Parathyroid adenoma (tissue), 2 donors: ENCODE measurements around the gene DOCK10.

Experiments
- H2AFZ ChIP-seq: fragments of 300-600 bp; sonication (generic); one replicate; pipeline ENCODE4 v1.7.0; 2017; ENCODE audit warnings: antibody characterized with exemption, mild to moderate bottlenecking
- H3K27ac ChIP-seq: fragments of 300-600 bp; sonication (generic); one replicate; pipeline ENCODE4 v1.7.0; 2017
- H3K27me3 ChIP-seq: fragments of 300-600 bp; sonication (generic); one replicate; pipeline ENCODE4 v1.7.0; 2017; ENCODE audit warnings: low read length; ENCODE audit not compliant: control insufficient read depth, insufficient read depth
- H3K36me3 ChIP-seq: fragments of 300-600 bp; sonication (generic); one replicate; pipeline ENCODE4 v1.7.0; 2017; ENCODE audit warnings: low read length; ENCODE audit not compliant: control insufficient read depth, insufficient read depth
- H3K4me1 ChIP-seq: fragments of 300-600 bp; sonication (generic); one replicate; pipeline ENCODE4 v1.7.0; 2017; ENCODE audit warnings: control low read depth
- H3K4me2 ChIP-seq: fragments of 300-600 bp; sonication (generic); one replicate; pipeline ENCODE4 v1.7.0; 2017; ENCODE audit warnings: low read length
- H3K4me3 ChIP-seq: fragments of 300-600 bp; sonication (generic); one replicate; pipeline ENCODE4 v1.7.0; 2017; ENCODE audit warnings: low read depth, low read length
- H3K79me2 ChIP-seq: fragments of 300-600 bp; sonication (generic); one replicate; pipeline ENCODE4 v1.7.0; 2017; ENCODE audit warnings: control low read depth
- H3K9ac ChIP-seq: fragments of 300-600 bp; sonication (generic); one replicate; pipeline ENCODE4 v1.7.0; 2017; ENCODE audit warnings: mild to moderate bottlenecking
- H3K9me3 ChIP-seq: fragments of 300-600 bp; sonication (generic); one replicate; pipeline ENCODE4 v1.7.0; 2017; ENCODE audit warnings: low read length; ENCODE audit not compliant: control insufficient read depth
- CTCF ChIP-seq: fragments of 300-600 bp; sonication (generic); IDR thresholded peaks from one replicate; pipeline ENCODE4 v1.7.0; 2017; ENCODE audit warnings: antibody characterized with exemption, mild to moderate bottlenecking
- donor health status: primary hyperparathyroidism.

DOCK10 gene

GRCh38 chr2:225028572-225028971, 13.7 kb downstream of the DOCK10 start:
- H2AFZ ChIP-seq = no peak overlapping the region
- peaks cover 1% of the 10 kb centered on the region for H3K9me3 ChIP-seq
- no peaks in the 10 kb centered on the region for H3K27me3 ChIP-seq
- no peaks in the 10 kb centered on the region for H3K4me1 ChIP-seq
- no peaks in the 10 kb centered on the region for H3K36me3 ChIP-seq
- no peak overlapping the region for H3K4me3 ChIP-seq
- H3K79me2 ChIP-seq = no peaks in the 10 kb centered on the region
- no peak overlapping the region for H3K4me2 ChIP-seq
- TF ChIP-seq CTCF = no peak
- no peak overlapping the region for H3K9ac ChIP-seq
- no peak overlapping the region for H3K27ac ChIP-seq

- Histone ChIP-seq H3K4me2 (no peak overlapping the region), H3K4me3 (no peak overlapping the region), H3K9me3 (no peaks in the 10 kb centered on the region), H3K27me3 (no peaks in the 10 kb centered on the region), H2AFZ (no peak overlapping the region), H3K27ac (no peak overlapping the region), H3K36me3 (no peaks in the 10 kb centered on the region), H3K79me2 (no peaks in the 10 kb centered on the region), H3K9ac (no peak overlapping the region), H3K4me1 (no peaks in the 10 kb centered on the region)
- TF ChIP-seq CTCF = no peak
Measured at GRCh38 chr2:225027061-225027762, 15.1 kb downstream of the DOCK10 start.

GRCh38 chr2:225025917-225026571, 16.2 kb downstream of the DOCK10 start:
- no peaks in the 10 kb centered on the region for H3K79me2 ChIP-seq
- H3K27ac ChIP-seq = no peak overlapping the region
- H3K36me3 ChIP-seq = no peaks in the 10 kb centered on the region
- no peak for TF ChIP-seq CTCF
- no peak overlapping the region for H3K4me2 ChIP-seq
- H3K9ac ChIP-seq = no peak overlapping the region
- H3K4me3 ChIP-seq = no peak overlapping the region
- H3K9me3 ChIP-seq = no peaks in the 10 kb centered on the region
- H3K4me1 ChIP-seq = no peaks in the 10 kb centered on the region
- H2AFZ ChIP-seq = no peak overlapping the region
- H3K27me3 ChIP-seq = no peaks in the 10 kb centered on the region

GRCh38 chr2:225022188-225022587, 20.1 kb downstream of the DOCK10 start:
- no peak overlapping the region for H2AFZ ChIP-seq
- H3K4me2 ChIP-seq = no peak overlapping the region
- no peaks in the 10 kb centered on the region for H3K4me1 ChIP-seq
- no peak for TF ChIP-seq CTCF
- H3K79me2 ChIP-seq = no peaks in the 10 kb centered on the region
- H3K27me3 ChIP-seq = no peaks in the 10 kb centered on the region
- no peak overlapping the region for H3K9ac ChIP-seq
- no peaks in the 10 kb centered on the region for H3K36me3 ChIP-seq
- H3K4me3 ChIP-seq = no peak overlapping the region
- no peaks in the 10 kb centered on the region for H3K9me3 ChIP-seq
- no peak overlapping the region for H3K27ac ChIP-seq
